ENCODE data around the gene KIF13A. TPM values are rescaled to one million over a fixed set of nuclear protein-coding genes. Genes with fewer than 3 reads are reported as not detected.
A peak's percentile ranks its signal among the peaks of the same experiment; 100 is the strongest.
"Not testable (repeated sequence)": the region's sequence is repeated elsewhere in the genome, so short reads cannot be mapped to it uniquely, and the experiment has no call there.

Gene KIF13A
- total RNA-seq, 2 donors from 2014 or later: 0.68 to 1.4 TPM

DNA sequence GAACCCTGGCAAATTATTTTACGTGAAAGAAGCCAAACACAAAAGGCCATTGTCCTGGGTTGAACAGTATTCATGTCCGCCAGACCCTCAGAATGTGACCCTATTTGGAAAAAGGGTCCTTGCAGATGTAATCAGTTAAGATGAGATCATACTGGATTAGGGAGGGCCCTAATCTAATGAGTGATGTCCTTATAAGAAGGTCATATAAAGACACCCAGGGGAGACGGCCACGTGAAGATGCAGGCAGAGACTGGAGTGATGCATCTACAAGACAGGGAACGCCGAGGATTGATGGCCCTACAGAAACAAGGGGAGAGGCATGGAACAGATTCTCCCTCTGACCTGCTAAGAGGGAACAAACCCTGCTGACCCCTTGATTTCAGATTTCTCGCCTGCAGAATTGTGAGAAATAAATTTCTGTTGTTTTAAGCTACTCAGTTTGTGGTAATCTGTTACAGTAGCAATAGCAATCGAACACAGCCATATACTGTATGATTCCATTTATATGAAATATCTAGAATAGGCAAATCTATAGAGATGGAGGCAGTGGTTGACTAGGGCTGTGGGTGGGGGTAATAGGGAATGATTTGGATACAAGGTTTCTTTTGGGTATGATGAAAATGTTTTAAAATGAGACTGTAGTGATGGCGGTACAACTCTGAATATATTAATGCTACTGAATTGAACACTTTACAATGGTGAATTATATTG lies 147.8 kb downstream of the KIF13A start:
- H3K4me1 Mint-ChIP-seq: peaks cover 4% of the 10 kb centered on the region
- H3K27ac Mint-ChIP-seq: no peak overlapping the region
- H3K9me3 ChIP-seq (ENCODE audit: control insufficient read depth, low read length, poor library complexity, severe bottlenecking): no peaks in the 10 kb centered on the region
- ATAC-seq: no peak
- no peaks in the 10 kb centered on the region for H3K36me3 Mint-ChIP-seq (ENCODE audit: low read depth)
- DNase-seq: no peak
- no peak overlapping the region for H3K4me3 Mint-ChIP-seq
- H3K27me3 Mint-ChIP-seq: peaks cover 16% of the 10 kb centered on the region

DNA sequence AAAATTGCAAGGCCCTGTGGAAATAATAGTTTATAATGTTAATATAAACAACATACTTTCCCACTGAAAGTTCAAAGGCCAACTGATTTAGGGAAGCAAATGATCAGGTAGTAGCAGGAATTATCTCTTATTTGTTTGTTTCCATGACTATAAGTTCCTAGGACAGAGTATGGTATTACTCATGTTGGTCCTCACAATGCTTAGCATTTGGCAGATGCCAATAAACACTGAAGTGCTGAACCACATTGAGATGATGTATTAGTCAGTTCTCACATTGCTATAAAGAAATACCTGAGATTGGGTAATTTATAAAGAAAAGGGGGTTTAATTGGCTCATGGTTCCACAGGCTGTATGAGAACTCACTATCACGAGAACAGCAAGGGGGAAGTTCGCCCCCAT lies 151.1 kb downstream of the KIF13A start:
- DNase-seq (no peak), ATAC-seq (no peak)
- H3K27me3 Mint-ChIP-seq: peaks cover 19% of the 10 kb centered on the region
- H3K4me1 Mint-ChIP-seq: no peaks in the 10 kb centered on the region
- H3K9me3 ChIP-seq (ENCODE audit: control insufficient read depth, low read length, poor library complexity, severe bottlenecking): no peaks in the 10 kb centered on the region
- H3K36me3 Mint-ChIP-seq (ENCODE audit: low read depth): no peaks in the 10 kb centered on the region
- H3K4me3 Mint-ChIP-seq: no peak overlapping the region
- no peak overlapping the region for H3K27ac Mint-ChIP-seq

DNA sequence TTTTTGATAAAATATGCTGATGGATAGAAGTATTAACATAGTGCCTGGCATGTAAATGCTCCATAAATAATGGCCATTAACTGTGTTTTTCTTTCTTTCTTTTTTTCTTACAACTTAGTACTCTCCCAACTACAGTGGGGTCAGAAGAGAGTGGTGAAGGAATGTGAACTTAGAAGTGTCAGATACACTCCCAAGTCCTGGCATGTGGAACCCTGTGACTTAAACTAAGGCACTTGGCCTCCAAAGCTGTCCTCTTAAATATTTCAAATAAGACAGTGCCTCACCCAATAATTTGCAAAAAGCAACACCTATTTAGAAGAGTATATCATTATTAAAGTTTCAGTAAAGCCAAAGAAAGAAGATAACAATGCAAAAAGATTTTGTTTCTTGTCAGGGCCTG lies 151.7 kb downstream of the KIF13A start:
- Mint-ChIP-seq H3K27me3 (peaks cover 22% of the 10 kb centered on the region), H3K27ac (no peak overlapping the region), H3K4me3 (no peak overlapping the region), H3K36me3 (ENCODE audit: low read depth) (no peaks in the 10 kb centered on the region), H3K4me1 (no peaks in the 10 kb centered on the region)
- DNase-seq (no peak), ATAC-seq (no peak)
- no peaks in the 10 kb centered on the region for H3K9me3 ChIP-seq (ENCODE audit: control insufficient read depth, low read length, poor library complexity, severe bottlenecking)

DNA sequence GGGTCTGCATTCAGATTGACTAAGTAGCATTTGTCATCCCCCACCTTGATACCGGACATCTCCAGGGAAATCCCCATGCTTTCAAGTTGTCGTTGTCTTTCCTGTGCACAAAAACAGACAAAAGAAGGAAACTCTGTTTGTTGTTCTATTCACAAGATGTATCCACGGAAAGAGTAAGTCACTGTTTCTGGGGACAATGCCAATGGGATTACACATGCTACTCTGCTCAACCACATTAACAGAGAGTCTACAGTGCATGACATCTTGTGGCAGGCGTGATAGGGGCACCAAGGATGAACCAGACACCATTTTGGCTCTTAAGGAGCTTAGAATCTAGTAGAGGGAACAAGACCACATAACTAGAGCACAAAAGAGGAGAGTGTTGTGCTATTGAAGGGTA lies 156.3 kb downstream of the KIF13A start:
- peaks cover 29% of the 10 kb centered on the region for H3K27me3 Mint-ChIP-seq
- no peaks in the 10 kb centered on the region for H3K36me3 Mint-ChIP-seq (ENCODE audit: low read depth)
- no peak for DNase-seq
- H3K4me3 Mint-ChIP-seq: no peak overlapping the region
- H3K27ac Mint-ChIP-seq: no peak overlapping the region
- H3K4me1 Mint-ChIP-seq: no peaks in the 10 kb centered on the region
- ATAC-seq: no peak
- no peaks in the 10 kb centered on the region for H3K9me3 ChIP-seq (ENCODE audit: control insufficient read depth, low read length, poor library complexity, severe bottlenecking)

DNA sequence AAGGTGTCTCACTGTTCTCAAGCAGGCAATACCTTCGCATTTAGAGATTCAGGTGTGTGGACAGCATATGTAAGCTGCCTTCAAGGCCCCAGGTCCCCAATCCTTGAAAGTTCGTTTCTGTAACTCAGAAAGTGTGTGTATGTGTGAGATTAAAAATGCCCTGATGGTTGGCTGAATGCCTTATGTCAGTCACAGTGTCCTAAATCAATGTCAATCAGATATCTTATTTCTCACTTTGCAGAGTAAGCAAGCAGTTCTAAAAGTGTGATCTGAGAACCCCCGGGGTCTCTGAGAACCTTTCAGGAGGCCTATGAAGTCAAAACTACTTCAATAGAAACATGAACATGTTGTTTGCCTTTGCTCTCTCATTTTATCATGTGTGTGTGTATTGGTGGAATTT lies 157.5 kb downstream of the KIF13A start:
- no peaks in the 10 kb centered on the region for H3K4me1 Mint-ChIP-seq
- peaks cover 36% of the 10 kb centered on the region for H3K27me3 Mint-ChIP-seq
- H3K36me3 Mint-ChIP-seq (ENCODE audit: low read depth): no peaks in the 10 kb centered on the region
- H3K9me3 ChIP-seq (ENCODE audit: control insufficient read depth, low read length, poor library complexity, severe bottlenecking): no peaks in the 10 kb centered on the region
- no peak for ATAC-seq
- no peak overlapping the region for H3K27ac Mint-ChIP-seq
- no peak overlapping the region for H3K4me3 Mint-ChIP-seq
- no peak for DNase-seq

DNA sequence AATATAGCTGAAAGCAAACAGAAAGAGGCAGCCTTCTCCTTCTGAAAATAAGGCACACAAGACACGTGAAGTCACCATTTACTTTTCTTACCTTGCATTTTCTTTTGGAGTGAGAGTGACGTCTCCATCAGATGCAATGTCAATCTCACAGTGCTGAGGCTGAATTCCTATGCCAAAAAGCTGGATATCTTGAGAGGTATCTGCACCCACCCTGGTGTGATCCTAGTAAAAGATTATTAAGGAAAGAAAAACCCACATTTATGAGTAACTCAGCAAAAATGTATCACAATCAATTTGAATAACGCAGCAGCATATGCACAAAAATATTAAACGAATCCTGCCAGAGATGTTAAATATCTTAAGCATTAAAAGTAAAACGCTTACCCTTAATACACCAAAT lies 159.3 kb downstream of the KIF13A start:
- H3K9me3 ChIP-seq (ENCODE audit: control insufficient read depth, low read length, poor library complexity, severe bottlenecking): no peaks in the 10 kb centered on the region
- H3K36me3 Mint-ChIP-seq (ENCODE audit: low read depth): no peaks in the 10 kb centered on the region
- H3K27me3 Mint-ChIP-seq: peaks cover 31% of the 10 kb centered on the region
- DNase-seq (no peak), ATAC-seq (no peak)
- no peaks in the 10 kb centered on the region for H3K4me1 Mint-ChIP-seq
- H3K4me3 Mint-ChIP-seq: no peak overlapping the region
- H3K27ac Mint-ChIP-seq: no peak overlapping the region

DNA sequence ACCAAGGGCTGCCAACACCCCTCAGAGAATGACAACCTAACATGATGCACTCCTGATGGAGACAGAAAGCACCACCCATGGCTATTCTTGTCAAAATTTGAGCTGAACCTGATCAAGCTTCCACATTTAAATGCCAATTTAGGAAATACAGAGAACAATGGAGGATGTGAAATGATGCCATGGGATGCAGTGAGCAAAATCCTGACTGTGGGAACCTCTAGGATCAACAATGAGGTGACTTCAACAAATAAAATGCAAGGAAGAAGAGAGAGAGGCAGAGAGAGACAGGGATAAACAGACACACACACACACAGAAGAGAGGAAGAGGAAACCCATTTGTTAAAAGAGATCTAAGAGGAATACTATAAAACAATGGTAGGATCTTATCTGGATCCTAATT lies 161.1 kb downstream of the KIF13A start:
- no peaks in the 10 kb centered on the region for H3K4me1 Mint-ChIP-seq
- no peak for DNase-seq
- no peak for ATAC-seq
- H3K9me3 ChIP-seq (ENCODE audit: control insufficient read depth, low read length, poor library complexity, severe bottlenecking): no peaks in the 10 kb centered on the region
- no peak overlapping the region for H3K4me3 Mint-ChIP-seq
- no peaks in the 10 kb centered on the region for H3K36me3 Mint-ChIP-seq (ENCODE audit: low read depth)
- peaks cover 23% of the 10 kb centered on the region for H3K27me3 Mint-ChIP-seq
- H3K27ac Mint-ChIP-seq: no peak overlapping the region

DNA sequence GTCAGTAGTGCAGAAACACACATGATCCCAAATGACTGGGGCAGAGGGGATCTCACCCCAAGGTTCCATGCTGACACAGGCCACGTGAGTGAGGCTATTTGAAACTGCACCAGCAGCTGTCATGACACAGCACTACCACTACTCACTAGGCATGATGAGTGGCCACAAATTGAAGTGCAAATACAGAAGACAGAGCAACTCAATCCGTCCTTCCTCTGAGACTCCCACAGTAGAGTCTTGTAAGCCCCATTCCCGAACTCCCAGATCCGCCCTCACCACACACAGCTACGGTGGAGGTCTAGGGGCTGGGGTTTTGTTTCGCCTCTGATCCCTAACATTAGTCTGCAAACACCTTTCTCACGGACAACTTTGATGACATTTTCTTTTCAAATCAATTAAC lies 167.4 kb downstream of the KIF13A start:
- no peaks in the 10 kb centered on the region for H3K4me1 Mint-ChIP-seq
- no peaks in the 10 kb centered on the region for H3K36me3 Mint-ChIP-seq (ENCODE audit: low read depth)
- H3K4me3 Mint-ChIP-seq: no peak overlapping the region
- ATAC-seq (no peak), DNase-seq (no peak)
- H3K27me3 Mint-ChIP-seq: peaks cover 27% of the 10 kb centered on the region
- H3K27ac Mint-ChIP-seq: no peak overlapping the region
- H3K9me3 ChIP-seq (ENCODE audit: control insufficient read depth, low read length, poor library complexity, severe bottlenecking): no peaks in the 10 kb centered on the region

DNA sequence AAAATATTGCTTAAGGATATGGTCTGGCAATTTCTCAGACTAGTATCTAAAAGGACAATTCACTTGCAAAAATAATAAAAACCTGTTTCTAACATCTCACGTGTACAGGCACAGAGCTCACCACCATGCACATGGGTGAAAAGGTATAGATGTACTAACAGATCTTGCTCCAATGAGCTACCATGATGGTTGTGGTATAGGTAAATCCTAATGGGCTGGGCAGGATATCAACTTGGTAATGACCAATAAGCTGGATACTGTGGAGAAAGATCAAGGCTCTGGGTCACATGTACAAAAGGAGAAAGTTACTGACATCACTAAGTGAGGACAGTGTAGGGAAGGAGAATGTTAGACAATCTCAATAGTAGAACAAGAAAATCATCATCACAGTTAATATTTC lies 169.7 kb downstream of the KIF13A start:
- ATAC-seq (no peak), DNase-seq (no peak)
- Mint-ChIP-seq H3K36me3 (ENCODE audit: low read depth) (no peaks in the 10 kb centered on the region), H3K27ac (no peak overlapping the region), H3K4me1 (no peaks in the 10 kb centered on the region), H3K4me3 (no peak overlapping the region), H3K27me3 (peaks cover 27% of the 10 kb centered on the region)
- no peaks in the 10 kb centered on the region for H3K9me3 ChIP-seq (ENCODE audit: control insufficient read depth, low read length, poor library complexity, severe bottlenecking)

DNA sequence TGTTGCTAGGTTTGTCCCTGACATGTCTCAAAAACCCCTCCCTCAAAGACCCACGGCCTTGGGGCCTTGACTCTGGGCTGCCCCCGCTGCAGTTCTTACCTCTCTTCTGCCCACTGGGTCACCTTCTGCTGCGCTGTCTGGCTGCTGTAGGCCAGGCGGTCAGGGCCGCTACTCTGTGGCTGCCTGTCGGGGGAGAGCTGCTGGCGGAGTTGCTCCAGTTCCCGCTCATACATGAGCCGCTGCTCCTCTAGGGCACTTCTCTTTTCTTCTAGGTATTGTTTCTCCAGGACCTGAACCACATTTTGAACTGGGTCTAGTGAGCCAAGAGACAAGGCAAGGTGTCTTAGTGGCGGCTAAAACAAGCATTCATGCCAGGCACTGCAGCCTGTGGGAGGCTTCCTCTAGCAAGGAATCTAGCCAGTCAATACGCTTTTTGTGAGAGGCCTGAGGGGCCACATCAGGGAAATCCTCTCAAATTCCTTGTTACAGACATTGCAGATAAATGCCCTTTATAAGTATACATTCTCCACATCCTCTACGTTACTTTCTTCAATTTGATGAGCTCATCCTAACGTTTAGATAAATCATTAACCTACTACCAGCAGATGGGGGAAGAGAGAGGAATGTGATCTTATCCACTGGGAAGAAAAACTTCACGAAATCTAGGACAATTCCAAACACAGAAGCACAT lies 170.4 kb downstream of the KIF13A start:
- no peaks in the 10 kb centered on the region for H3K9me3 ChIP-seq (ENCODE audit: control insufficient read depth, low read length, poor library complexity, severe bottlenecking)
- DNase-seq (no peak), ATAC-seq (no peak)
- peaks cover 27% of the 10 kb centered on the region for H3K27me3 Mint-ChIP-seq
- no peak overlapping the region for H3K4me3 Mint-ChIP-seq
- no peaks in the 10 kb centered on the region for H3K36me3 Mint-ChIP-seq (ENCODE audit: low read depth)
- no peaks in the 10 kb centered on the region for H3K4me1 Mint-ChIP-seq
- no peak overlapping the region for H3K27ac Mint-ChIP-seq

DNA sequence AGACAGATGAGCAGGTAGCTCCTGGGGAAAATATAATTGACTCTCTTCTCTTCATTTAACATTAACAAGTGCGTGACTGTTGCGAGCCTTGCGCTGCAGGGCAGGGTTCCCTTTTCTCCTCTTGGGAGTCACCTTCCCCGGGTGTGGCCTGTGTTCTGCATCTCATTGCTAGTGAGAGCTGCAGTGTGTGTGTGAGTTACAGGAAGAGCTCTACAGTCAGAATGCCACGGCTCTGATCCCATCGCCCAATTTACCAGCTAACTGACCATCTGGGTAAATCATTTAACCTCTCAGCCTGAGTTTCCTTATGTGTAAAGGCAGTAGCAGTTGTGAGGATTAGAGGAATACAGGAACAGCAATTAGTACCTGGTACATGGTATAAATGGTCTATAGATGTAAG lies 173.9 kb downstream of the KIF13A start:
- ATAC-seq (no peak), DNase-seq (no peak)
- Mint-ChIP-seq H3K4me1 (peaks cover 3% of the 10 kb centered on the region), H3K36me3 (ENCODE audit: low read depth) (no peaks in the 10 kb centered on the region), H3K4me3 (no peak overlapping the region), H3K27me3 (peaks cover 40% of the 10 kb centered on the region), H3K27ac (no peak overlapping the region)
- H3K9me3 ChIP-seq (ENCODE audit: control insufficient read depth, low read length, poor library complexity, severe bottlenecking): no peaks in the 10 kb centered on the region

DNA sequence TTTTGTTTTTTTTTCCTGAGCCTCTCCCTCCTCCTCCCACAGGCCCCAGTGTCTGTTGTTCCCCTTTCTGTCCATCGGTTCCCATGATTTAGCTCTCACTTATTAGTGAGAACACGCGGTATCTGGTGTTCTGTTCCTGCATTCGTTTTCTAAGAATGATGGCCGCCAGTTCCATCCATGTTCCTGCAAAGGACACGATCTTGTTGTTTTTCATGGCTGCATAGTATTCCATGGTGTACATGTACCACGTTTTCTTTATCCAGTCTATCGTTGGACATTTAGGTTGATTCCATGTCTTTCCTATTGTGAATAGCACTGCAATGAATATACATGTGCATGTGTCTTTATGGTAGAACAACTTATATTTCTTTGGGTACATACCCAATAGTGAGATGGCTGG lies 175.1 kb downstream of the KIF13A start:
- no peaks in the 10 kb centered on the region for H3K9me3 ChIP-seq (ENCODE audit: control insufficient read depth, low read length, poor library complexity, severe bottlenecking)
- DNase-seq (no peak), ATAC-seq (no peak)
- Mint-ChIP-seq H3K27ac (peak overlapping the region; percentile 43), H3K4me3 (no peak overlapping the region), H3K27me3 (peaks cover 34% of the 10 kb centered on the region), H3K36me3 (ENCODE audit: low read depth) (no peaks in the 10 kb centered on the region), H3K4me1 (peaks cover 3% of the 10 kb centered on the region)

DNA sequence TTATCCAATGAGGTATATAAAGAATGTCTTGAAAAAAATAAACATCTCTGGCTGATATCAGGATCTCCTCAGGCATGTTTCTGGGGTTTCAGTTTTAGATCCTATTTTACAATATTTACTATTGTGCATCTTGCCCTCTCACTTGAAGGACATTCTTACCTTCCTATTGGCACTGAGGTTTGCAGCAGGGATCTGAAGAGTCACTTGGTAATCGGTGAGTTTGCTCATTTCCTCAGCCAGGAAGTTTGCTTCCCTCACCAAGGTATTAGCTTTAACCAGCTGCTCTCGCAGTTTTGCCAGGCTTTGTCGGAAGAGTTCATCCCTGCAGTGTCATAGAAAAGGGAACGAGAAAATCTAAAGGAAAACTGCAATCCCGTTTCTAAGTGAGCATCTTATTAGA lies 178.8 kb downstream of the KIF13A start:
- peaks cover 23% of the 10 kb centered on the region for H3K27me3 Mint-ChIP-seq
- no peak overlapping the region for H3K27ac Mint-ChIP-seq
- DNase-seq: no peak
- no peak overlapping the region for H3K4me3 Mint-ChIP-seq
- H3K36me3 Mint-ChIP-seq (ENCODE audit: low read depth): no peaks in the 10 kb centered on the region
- peaks cover 6% of the 10 kb centered on the region for H3K4me1 Mint-ChIP-seq
- no peaks in the 10 kb centered on the region for H3K9me3 ChIP-seq (ENCODE audit: control insufficient read depth, low read length, poor library complexity, severe bottlenecking)
- ATAC-seq: no peak

DNA sequence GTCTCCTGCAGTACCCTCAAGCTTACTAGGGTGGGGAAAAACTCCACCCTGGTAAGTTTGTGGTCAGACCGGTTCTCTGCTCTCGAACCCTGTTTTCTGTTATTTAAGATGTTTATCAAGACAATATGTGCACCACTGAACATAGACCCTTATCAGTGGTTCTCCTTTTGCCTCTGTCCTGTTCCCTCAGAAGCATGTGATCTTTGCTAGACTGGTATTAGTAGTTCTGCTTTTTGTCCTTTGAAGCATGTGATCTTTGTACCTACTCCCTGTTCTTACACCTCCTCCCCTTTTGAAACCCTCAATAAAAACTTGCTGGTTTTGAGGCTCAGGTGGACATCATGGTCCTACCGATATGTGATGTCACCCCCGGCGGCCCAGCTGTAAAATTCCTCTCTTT lies 180.0 kb downstream of the KIF13A start:
- not testable (repeated sequence) for H3K27ac Mint-ChIP-seq; DNase-seq; H3K4me1 Mint-ChIP-seq; H3K9me3 ChIP-seq (ENCODE audit: control insufficient read depth, low read length, poor library complexity, severe bottlenecking); ATAC-seq; H3K4me3 Mint-ChIP-seq; H3K36me3 Mint-ChIP-seq (ENCODE audit: low read depth)
- peaks cover 23% of the 10 kb centered on the region for H3K27me3 Mint-ChIP-seq
